CMK (cell line): ENCODE results near the gene SOD2.
"Not testable (repeated sequence)": the region's sequence is repeated elsewhere in the genome, so short reads cannot be mapped to it uniquely, and the experiment has no call there.

Source experiments
- DNase-seq: peaks from one replicate; pipeline ENCODE4 v3.0.0-alpha.2; 2010; ENCODE audit warnings: low read depth

Gene SOD2

GRCh38 chr6:159716247-159717096 is 23.4 kb upstream of the SOD2 start:
- DNase-seq, result no peak

GRCh38 chr6:159715605-159716004 is 22.6 kb upstream of the SOD2 start:
- no peak for DNase-seq

GRCh38 chr6:159715166-159715565 is 22.1 kb upstream of the SOD2 start:
- DNase-seq, result no peak

GRCh38 chr6:159714404-159714803 is 21.4 kb upstream of the SOD2 start:
- DNase-seq, result no peak

- no peak for DNase-seq
Measured at GRCh38 chr6:159713984-159714383, 20.9 kb upstream of the SOD2 start.

GRCh38 chr6:159712389-159712788 is 19.3 kb upstream of the SOD2 start:
- not testable (repeated sequence) for DNase-seq

- DNase-seq, result not testable (repeated sequence)
Measured at GRCh38 chr6:159710603-159711002, 17.6 kb upstream of the SOD2 start.

- no peak for DNase-seq
Measured at GRCh38 chr6:159701413-159701999, 8.5 kb upstream of the SOD2 start.

GRCh38 chr6:159700970-159701369 is 7.9 kb upstream of the SOD2 start:
- no peak for DNase-seq

- DNase-seq, result no peak
Measured at GRCh38 chr6:159695984-159696383, 2.9 kb upstream of the SOD2 start.

- DNase-seq, result no peak
Measured at GRCh38 chr6:159693894-159694545, 979 bp upstream of the SOD2 start.

GRCh38 chr6:159692303-159693127 is 526 bp downstream of the SOD2 start:
- DNase-seq, result no peak

- no peak for DNase-seq
Measured at GRCh38 chr6:159691963-159692287, 1.1 kb downstream of the SOD2 start.

- DNase-seq, result peak; percentile 36
Measured at GRCh38 chr6:159691133-159691962, 1.7 kb downstream of the SOD2 start.

- not testable (repeated sequence) for DNase-seq
Measured at GRCh38 chr6:159690135-159690534, 2.9 kb downstream of the SOD2 start.

- no peak for DNase-seq
Measured at GRCh38 chr6:159689001-159689400, 4.0 kb downstream of the SOD2 start.

GRCh38 chr6:159688266-159688905 is 4.7 kb downstream of the SOD2 start:
- no peak for DNase-seq

- DNase-seq, result no peak
Measured at GRCh38 chr6:159687341-159687740, 5.7 kb downstream of the SOD2 start.

- DNase-seq, result peak; percentile 56
Measured at GRCh38 chr6:159686703-159687102, 6.3 kb downstream of the SOD2 start.

- DNase-seq, result no peak
Measured at GRCh38 chr6:159686040-159686439, 7.0 kb downstream of the SOD2 start.

GRCh38 chr6:159684013-159684304 is 9.1 kb downstream of the SOD2 start:
- no peak for DNase-seq
